ENCODE measurements around the gene UBR2.
A peak's percentile ranks its signal among the peaks of the same experiment; 100 is the strongest.
"Not testable (repeated sequence)": the region's sequence is repeated elsewhere in the genome, so short reads cannot be mapped to it uniquely, and the experiment has no call there.

UBR2 gene

DNA sequence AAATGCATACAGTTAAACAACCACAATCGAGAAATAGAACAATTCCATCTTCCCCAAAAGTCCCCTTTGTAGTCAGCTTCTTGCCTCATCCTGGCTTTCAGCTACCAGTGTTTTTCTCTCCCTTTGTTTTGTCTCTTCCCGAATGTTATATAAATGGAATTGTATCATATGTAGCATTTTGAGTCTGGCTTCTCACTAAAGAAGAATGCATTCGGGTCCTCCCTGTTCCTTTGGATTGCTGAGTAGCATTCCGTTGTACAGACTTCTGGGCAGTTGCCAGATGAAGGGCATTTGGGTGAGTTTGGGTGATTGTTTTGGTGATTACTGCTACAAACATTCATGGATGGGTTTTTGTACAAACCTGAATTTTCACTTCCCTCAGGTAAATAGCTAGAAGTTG lies 130.8 kb downstream of the UBR2 start:
- no peak for DNase-seq

DNA sequence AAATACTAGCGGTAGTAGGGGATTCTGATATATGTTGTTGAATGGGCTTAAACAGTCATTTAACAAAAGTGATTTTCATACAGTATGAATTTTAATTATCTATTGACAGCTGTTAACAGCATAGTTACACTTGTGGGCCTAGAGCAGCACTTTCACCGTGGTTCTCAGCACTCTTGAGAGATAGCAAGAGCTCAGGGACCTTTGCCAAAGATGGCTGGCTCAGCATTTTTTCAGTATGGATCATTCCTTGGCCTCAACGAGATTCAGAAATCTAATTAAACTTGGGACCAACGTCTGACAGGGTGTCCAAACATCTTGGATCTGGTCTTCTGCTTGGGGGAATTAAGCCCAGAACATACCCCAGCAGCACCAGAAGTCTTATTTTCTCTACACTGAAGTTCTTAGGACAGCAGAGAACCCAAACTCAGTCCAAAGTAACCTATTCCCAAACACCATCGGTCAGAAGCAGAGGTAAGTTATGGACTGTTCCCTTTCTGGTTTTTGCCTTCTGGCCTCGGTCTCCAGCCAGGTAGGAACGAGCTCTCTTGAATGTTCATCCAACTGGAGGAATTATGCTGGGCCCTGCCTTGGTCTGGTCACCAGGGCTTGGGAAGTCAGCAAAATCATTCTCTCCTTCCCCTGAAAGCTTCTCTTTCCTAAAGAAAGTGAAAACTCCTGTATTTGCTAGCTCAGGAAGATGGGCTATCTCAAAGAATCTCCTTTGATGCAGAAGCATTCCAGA lies 132.9 kb downstream of the UBR2 start:
- DNase-seq: no peak

DNA sequence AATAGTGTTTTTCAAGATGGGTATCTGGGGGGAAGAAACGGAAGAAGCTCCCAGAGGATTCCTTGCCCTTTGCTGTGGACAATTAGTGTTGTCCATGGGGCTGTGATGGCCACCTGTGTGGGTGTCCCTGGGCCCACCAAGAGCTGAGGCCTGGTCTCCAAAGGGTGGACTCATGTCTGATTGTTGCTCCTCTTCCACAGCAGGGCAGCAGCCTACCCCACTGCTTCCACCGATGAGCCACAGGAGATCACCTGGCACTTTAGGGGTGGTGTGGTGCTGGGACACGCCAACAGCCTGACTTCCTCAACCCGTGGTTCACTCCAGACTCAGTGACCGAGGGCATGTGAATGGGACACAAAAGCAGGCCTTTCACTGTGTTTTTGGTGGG lies 133.4 kb downstream of the UBR2 start:
- no peak for DNase-seq

DNA sequence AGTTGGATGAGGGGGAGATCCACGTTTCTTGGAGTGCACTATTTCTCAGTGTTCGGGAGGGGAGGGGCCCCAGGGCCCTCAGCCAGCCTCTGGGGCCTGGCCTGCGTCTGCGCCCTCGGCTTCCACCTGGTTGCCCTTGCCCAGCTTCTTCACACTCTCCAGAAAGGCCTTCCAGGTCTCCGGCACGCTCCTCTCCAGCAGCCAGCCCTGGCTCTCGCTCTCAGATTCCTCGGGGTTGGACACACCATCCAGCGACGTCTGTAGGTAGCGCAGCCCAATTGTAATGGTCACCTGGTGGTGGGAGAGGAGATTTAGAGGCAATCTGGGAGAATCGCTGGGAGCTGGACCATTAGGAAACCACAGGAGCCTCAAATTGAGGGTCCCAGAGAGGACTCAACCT lies 134.4 kb downstream of the UBR2 start:
- no peak for DNase-seq

DNA sequence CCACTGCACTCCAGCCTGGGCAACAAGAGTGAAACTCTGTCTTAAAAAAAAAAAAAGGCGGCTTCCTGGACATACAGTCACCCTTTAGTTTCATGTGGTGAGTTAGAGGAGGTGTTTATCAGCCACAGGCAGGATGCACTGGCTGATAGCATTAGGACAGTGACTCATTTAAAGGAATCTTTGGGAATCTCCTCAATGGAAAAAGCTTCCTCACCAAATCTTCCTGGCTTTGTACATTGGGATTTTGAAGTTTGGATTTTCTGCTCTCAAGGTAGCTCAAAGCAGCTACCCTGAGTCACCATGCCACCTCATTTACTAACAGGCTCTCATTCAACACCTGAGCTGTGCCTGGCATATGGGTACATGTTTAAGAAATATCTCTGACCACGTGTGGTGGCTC lies 138.4 kb downstream of the UBR2 start:
- DNase-seq: no peak

DNA sequence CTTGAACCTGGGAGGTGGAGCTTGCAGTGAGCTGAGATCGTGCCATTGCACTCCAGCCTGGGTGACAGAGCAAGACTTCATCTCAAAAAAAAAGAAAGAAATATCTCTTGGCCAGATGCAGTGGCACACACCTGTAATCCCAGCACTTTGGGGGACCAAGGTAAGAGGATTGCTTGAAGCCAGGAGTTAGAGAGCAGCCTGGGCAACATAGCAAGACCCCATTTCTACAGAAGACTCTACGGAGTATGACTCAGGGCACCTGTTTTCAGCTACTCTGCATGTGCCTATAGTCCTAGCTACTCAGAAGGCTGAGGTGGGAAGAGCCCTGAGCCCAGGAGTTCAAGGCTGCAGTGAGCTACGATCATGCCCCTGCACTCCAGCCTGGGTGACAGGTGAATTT lies 139.0 kb downstream of the UBR2 start:
- DNase-seq: not testable (repeated sequence)

DNA sequence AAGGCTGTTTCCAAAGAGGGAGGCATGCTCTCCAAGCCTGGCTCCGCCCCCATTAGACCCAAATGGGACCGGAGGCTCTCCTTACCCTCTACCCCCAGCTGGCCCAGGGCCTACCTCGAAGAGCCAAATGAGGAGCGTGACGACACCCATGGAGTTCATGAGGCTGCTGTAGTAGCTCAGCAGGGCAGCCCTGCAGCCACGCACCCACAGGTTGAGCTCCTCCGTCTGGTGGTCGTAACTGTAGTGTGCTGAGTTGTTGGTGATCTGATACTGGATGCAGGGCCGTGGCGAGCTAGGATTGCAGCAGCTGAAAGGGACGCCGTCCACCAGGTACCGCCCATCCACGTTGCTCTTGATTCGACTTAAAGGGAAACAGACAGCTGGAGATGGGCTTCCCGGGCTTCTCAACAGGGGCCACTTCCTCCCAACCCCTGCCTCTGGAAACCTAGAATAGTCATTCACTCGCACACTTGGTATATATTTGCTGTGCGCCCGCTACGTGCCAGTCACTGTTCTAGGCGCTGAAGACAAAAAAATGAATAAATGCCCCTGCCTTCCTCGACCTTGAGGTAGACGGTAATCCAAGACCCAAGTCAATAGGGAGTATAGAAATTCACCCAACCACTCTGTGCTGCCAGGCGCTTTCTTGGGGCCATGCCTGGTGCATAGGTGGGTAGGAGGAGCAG lies 140.6 kb downstream of the UBR2 start:
- DNase-seq: no peak

DNA sequence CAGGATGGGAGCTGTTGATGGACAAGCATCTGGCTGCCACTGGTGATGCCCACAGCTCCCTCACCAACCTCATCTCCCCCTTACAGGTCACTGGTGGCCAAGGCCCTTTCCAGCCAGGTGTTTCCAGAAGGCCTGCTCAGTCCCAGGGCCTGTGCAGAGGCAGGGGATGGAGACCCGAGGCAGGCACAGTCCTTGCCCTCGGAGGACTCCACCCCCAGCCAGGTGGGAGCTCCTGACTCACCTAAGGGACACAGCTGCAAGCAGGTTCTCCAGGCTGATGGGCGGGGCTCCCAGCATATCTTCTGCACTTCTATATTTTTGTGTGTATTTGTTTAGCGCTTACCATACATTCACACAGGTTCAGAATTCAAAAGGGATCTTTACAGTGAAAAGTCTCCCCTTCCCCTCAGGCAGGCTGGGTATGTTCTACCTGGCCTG lies 141.1 kb downstream of the UBR2 start:
- DNase-seq: no peak

DNA sequence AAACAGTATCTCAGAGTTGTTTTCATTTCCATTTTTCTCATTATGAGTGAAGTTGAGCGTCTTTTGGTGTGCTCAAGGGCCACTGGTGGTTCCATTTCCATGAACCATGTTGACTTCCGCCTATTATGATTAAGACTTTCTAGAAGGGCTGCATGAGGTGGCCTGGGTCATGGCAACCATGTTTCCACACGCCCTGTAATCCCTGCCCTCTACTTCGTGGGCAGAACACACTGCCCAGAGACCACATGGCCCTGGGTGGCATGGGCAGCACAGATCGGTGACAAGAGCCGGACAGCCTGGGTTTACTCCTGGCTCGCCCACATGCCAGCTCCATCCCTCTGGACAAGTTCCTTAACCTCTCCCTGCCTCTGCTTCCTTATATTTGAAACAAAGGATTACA lies 143.8 kb downstream of the UBR2 start:
- DNase-seq: no peak

DNA sequence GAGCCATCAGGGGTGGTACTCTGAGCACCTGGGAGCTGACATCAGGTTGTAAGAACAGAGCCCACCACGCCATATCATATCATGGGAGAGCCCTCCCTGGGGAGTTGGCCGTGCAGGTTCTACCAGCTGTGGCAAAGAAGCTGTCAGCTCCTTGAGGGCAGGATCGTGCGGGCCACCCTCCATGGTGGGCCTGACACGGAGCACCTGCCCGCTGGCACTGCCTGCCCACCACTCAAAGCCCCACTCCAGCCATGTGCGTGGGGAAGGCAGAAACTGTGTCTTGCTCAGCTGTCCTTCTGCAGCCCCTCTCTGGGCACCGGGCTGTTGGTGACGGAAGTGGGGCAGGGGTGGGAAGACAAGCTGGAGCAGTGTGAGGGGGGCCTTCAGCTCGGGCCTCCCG lies 144.3 kb downstream of the UBR2 start:
- no peak for DNase-seq

DNA sequence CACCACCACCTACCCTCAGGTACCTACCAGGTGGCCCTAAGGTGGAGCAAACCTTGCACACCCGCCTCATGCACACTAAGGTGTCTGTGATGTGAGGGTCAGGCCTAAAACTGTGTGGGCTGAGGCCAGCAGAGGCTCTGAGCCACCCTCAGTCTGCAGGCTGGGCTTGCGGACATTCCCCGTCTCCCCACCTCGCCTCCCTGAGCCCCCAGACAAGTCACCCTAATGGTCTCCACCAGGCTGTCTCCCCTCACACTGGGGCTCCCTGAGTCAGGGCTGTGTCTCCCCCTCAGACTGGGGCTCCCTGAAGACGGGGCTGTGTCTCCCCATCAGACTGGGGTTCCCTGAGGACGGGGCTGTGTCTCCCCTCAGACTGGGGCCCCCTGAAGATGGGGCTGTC lies 146.0 kb downstream of the UBR2 start:
- no peak for DNase-seq

DNA sequence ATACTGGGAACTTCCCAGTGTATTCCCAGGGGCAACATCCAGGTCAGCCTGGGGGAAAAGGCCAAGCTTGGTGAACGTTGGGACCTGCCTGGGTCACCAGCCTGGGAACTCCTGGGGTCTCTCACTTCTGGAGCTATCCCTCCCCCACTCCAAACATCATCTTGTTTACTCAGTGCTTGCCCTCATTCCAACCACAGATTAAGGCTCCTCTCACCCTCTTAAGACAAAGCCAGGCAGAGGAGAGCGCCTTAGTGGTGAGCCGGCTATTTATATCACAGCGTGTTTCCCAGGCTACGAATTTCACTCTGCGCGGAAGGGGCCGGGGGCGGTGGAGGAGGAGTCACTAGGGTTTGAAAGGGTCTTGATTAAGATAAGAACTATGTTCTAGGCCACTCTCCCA lies 146.5 kb downstream of the UBR2 start:
- DNase-seq: no peak

DNA sequence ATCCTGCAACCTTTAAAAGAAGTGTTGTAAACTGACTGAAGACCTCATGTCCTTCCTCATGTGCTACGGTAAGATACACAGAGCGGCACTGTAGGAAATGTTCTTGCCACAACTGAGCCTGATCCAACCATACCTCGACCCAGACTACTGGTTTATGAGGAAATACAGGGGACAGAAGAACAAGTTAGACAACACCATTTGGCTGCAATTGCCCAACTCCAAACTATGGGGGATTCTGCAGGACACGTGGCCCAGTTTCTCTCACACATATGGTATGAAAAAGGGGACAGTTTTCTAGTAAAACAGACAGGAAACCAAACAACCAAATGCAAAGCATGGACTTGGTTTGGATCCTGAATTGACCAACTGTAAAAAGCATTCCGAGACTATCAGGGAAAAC lies 148.1 kb downstream of the UBR2 start:
- DNase-seq: no peak

DNA sequence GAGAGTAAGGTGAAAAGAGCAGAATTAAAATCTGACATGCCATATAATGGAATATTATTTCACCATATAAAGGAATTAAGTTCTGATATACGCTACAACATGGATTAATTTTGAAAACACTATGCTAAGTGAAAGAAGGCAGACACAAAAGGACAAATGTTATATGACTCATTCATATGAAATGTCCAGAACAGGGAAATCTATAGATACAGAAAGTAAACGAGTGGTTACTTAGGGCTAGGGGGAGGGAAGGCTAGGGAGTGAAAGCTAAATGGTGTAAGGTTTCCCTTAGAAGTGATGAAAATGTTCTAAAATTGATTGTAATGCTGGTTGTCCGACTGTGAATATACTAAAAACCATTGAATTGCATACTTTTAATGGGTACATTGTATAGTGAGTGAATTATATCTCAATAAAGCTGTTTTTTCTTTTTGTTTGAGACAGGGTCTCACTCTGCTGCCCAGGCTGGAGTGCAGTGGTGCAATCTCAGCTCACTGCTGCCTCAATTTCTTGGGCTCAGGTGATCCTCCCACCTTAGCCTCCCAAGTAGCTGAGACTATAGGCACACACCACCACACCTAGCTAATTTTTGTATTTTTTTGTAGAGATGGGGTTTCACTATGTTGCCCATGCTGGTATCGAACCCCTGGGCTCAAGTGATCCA lies 150.4 kb downstream of the UBR2 start:
- no peak for DNase-seq

DNA sequence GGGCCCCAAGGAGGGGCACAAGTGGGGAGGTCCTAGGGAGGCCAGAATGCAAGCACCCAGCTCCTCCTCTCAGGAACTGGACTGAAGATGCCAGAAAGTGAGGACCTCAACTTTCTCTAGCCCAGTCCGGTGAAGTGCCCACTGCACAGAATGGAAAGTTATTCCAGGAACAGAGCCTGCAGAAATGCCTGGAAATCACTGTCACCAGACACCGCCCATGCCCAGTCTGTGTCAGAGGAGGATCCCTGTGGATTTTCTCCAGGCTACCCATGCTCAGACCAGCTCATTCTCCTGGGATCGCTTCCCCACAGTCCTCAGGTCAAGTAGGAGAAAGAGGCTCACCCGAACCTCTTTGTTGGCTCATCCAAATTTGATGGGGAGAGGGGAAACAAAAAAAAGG lies 152.0 kb downstream of the UBR2 start:
- DNase-seq: no peak

DNA sequence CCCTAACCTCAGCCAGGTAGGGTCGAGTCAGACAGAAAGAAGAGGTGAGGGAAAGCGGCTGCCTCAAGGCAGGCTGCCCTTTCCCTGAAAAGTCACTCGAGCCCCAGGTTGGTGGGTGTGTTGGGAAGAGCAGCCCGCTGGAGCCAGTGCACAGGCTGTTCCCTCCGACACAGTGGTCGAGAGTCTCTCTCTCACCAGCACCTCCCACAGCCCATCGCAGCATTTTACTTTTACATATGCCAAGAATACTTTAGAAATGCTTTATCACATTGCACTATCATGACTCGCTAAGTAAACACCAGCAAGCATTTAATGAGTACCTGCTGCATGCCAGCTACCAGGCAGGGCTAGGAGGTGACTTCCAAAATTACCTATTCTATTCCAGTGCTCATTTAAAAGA lies 156.9 kb downstream of the UBR2 start:
- DNase-seq: no peak

DNA sequence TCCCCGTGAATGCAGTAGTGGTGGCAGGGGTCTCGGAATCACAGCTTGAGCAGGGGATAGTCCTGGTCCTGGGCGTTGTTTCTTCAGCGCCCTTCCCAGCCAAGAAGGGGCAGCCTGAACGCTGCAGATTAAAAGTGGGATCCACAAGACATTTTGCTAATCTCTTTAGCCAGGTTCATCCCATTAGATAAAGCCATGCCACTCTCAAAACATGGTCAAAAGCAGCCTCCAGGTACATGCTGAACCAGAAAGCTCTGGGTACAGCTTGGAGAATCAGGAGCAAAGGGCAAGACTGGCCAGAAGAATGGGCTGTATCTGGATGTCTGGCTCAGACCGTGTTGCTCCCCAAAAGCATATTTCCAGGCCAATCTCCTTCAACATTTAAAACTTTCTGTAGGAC lies 158.7 kb downstream of the UBR2 start, which contains the start of gene PRPH2:
Gene PRPH2, minus strand, starts transcription at position 101 of the 400 bp plus-strand sequence. CDS start 263 bp downstream, outside the sequence.
- DNase-seq: no peak

DNA sequence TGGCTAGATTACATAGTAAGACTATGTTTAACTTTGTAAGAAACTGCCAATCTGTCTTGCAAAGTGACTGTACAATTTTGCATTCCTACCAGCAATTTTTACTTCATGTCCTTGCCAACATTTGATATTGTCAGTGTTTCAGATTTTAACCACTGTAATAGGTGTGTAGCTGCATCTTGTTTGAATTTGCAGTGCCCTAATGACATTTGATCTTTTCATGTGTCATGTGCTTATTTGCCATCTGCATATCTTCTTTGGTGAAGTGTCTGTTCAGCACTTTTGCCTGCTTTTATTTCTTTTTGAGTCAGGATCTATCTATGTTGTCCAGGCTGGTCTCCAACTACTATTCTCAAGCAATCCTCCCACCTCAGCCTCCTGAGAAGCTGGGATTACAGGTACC lies 161.0 kb downstream of the UBR2 start:
- no peak for DNase-seq

DNA sequence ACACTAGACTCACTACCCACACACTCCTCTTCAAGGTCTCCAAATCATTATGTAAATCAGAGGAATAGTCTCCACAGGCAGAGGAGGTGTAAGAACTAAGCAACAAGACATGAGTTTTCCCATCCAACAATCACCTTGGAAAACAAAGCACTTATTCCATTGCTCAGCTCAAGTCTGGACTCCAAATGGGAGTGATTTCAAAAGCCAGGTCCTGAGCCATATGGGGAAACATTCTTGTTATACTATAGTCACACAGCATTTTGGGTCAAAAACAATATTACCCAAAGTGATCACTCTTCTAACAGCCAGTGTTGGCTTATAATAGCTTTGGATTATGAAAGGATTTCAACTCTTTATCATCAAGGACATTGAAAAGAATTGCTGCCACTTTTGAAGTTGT lies 162.2 kb downstream of the UBR2 start:
- DNase-seq: no peak

DNA sequence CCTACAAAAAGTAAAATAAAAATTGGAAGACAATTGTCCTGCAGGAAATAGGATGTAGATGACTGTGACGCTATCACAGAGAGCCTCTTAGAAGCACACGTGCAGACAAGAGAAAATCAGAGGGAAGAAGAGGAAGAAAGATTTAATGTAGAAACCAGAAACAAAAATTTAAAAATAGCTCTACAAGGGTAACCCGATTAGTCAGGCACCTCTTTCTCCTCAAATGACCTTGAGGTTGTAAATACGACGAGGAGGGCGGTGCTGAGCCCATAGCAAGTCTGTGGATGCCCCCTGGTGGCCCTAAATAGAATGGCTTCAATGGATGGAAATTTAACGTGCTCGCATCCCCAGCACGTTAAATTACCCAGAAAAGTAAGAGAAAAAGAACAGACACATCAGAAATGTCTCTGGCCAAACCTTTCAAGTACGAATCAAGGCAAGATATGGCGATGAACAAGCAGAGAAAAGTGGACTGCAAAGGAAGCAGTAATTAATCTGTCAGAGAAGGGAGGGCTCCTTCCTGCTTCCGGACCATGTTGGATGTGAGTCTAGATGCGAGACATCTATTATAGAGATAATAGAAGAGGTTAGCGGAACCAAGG lies 162.8 kb downstream of the UBR2 start:
- peak; percentile 82 for DNase-seq

DNA sequence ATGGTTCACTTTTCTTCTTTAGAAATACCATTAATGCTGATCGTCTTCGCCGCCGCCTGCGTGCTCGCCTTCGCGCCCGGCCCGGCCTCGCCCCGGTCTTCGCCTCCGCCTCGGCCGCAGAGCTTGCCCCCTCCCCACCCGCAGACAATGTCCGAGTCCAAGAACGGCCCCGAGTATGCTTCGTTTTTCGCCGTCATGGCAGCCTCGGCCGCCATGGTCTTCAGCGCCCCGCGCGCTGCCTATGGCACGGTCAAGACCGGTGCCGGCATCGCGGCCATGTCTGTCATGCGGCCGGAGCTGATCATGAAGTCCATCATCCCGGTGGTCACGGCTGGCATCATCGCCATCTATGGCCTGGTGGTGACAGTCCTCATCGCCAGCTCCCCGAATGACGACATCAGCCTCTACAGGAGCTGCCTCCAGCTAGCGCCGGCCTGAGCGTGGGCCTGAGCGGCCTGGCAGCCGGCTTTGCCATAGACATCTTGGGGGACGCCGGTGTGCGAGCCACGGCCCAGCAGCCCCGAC lies 163.3 kb downstream of the UBR2 start:
- peak; percentile 4 for DNase-seq

DNA sequence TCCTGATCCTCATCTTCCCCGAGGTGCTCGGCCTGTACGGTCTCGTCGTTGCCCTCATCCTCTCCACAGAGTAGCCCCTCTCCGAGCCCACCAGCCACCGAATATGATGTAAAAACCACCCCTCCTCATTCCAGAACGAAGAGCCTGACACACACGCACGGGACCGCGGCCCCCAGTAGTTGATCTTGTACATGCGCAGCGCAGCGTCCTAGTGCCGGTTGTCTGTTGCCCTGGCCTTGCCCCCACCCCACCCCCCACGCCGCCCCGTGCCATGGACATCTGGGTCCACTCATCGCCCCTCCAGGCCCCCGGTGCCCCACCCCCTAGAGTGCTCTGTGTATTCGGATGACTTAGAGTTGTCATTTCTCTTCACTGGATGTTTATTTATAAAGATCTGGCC lies 163.8 kb downstream of the UBR2 start:
- DNase-seq: no peak

DNA sequence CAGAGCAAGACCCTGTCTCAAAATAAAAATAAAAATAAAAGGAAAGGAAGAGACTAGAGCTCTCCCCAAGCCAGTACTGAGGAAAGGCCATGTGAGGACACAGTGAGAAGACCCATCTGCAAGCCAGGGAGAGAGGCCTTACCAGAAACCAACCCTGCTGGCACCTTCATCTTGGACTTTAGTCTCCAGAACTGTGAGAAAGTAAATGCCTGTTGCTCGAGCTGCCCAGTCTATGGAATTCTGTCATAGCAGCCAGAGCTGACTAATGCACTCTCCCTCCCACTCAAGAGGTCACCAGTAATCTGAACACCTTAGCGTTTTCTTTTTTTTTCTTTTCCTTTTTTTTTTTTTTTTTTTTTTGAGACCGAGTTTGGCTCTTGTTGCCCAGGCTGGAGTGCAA lies 165.9 kb downstream of the UBR2 start:
- no peak for DNase-seq
